ENCODE measurements around the gene GLRX2. TPM values are rescaled to one million over a fixed set of nuclear protein-coding genes. Genes with fewer than 3 reads are reported as not detected.
A peak's percentile ranks its signal among the peaks of the same experiment; 100 is the strongest.

Gene GLRX2
- total and polyA plus RNA-seq, 2 of the 8 experiments (the other 6 are each of a cell fraction or from before 2014, with no cell fraction given): 4.8 to 13.5 TPM

DNA sequence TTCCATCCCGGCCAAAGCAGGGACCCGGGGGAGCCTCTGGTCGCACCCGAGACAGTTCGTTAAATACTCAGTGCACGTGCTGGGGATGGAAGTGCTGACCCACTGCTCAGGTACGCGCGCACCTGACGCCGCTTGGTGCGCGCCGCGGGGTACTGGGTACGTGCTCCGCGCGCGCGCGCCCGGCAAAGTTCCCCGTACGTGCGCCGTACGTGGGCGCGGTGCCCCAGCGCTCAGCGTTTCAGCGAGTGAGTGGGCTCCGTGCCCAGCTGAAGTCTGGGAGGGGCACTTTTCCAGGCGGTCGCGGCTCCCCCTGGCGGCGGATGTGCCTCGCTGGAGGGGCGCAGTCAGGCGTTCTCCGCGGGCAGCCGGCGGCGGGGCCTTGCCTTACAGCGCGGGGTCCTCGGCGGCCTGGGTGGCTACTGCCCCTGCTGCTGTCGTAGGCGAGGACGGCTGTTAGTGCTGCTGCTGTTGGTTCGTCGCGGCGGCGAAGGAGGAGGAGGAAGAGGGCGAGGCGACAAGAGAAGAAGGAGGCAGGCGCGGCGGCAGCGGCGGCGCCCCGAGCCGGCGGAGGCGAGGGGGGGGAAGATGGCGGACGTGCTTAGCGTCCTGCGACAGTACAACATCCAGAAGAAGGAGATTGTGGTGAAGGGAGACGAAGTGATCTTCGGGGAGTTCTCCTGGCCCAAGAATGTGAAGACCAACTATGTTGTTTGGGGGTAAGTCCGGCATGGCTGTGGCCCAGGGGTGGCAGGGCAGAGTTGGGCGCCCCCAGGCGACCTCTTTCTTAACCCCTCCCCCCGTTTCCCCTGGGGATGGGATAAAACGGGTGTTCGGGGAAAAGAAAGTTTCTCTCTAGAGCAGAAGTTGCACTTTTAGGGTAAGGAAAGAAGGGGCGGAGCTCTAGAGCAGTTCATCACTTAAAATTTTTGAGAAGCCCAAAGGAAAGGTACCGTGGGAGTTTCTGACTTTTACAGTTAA, 16.7 kb upstream of the GLRX2 start, which contains the start of gene CDC73 (continued):
- TF ChIP-seq, protein P1, sequence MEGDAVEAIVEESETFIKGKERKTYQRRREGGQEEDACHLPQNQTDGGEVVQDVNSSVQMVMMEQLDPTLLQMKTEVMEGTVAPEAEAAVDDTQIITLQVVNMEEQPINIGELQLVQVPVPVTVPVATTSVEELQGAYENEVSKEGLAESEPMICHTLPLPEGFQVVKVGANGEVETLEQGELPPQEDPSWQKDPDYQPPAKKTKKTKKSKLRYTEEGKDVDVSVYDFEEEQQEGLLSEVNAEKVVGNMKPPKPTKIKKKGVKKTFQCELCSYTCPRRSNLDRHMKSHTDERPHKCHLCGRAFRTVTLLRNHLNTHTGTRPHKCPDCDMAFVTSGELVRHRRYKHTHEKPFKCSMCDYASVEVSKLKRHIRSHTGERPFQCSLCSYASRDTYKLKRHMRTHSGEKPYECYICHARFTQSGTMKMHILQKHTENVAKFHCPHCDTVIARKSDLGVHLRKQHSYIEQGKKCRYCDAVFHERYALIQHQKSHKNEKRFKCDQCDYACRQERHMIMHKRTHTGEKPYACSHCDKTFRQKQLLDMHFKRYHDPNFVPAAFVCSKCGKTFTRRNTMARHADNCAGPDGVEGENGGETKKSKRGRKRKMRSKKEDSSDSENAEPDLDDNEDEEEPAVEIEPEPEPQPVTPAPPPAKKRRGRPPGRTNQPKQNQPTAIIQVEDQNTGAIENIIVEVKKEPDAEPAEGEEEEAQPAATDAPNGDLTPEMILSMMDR (IDR thresholded peaks at IDR 0.05; ENCODE audit: control extremely low read depth in 1 of 3, insufficient read depth in 1 of 3, low read depth in 1 of 3, low read length in 3 of 3): peak; percentile 87 to 89 (median 88)
- peak; percentile 88 for TF ChIP-seq PHF8 (conservative IDR thresholded peaks at IDR 0.05; ENCODE audit: low read depth, low read length)
- peak; percentile 38; the same call in 1 of the 2 replicates for TF ChIP-seq TEAD4 (IDR thresholded peaks at IDR 0.05; ENCODE audit: low read depth, low read length)
- no peak for TF ChIP-seq TCF12 (IDR thresholded peaks at IDR 0.05; ENCODE audit: low read depth, low read length)
- no peak for TF ChIP-seq CHD1 (IDR thresholded peaks at IDR 0.05; ENCODE audit: low read depth, low read length)
- TF ChIP-seq EGR1 (IDR thresholded peaks at IDR 0.05; ENCODE audit: borderline replicate concordance, low read depth, low read length): peak; percentile 71
- TF ChIP-seq FOSL1 (IDR thresholded peaks at IDR 0.05; ENCODE audit: insufficient read depth, low read depth, low read length): 0 out of 2 replicates have a peak, but pooled peaks have one; percentile 2
- peak; percentile 78 for TF ChIP-seq YY1 (IDR thresholded peaks at IDR 0.05; ENCODE audit: low read depth, low read length)
- peak; percentile 78 to 87 for TF ChIP-seq POLR2A (IDR thresholded peaks at IDR 0.05; ENCODE audit: control extremely low read depth in 1 of 2, low read depth in 2 of 2, low read length in 2 of 2)
